ENCODE data around the gene IL1R2. TPM values are rescaled to one million over a fixed set of nuclear protein-coding genes. Genes with fewer than 3 reads are reported as not detected.

Gene IL1R2, protein sequence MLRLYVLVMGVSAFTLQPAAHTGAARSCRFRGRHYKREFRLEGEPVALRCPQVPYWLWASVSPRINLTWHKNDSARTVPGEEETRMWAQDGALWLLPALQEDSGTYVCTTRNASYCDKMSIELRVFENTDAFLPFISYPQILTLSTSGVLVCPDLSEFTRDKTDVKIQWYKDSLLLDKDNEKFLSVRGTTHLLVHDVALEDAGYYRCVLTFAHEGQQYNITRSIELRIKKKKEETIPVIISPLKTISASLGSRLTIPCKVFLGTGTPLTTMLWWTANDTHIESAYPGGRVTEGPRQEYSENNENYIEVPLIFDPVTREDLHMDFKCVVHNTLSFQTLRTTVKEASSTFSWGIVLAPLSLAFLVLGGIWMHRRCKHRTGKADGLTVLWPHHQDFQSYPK
- 10 to 100 TPM in 4 of 6 experiments, 1 to 10 TPM in 2; 5.5 to 22.8 (median 12.3) TPM for total RNA-seq
- long read RNA-seq, partial matches to known transcripts, result 1 of 1 reads
- long read RNA-seq, other reads (novel, unspliced or antisense), result 0 of 1 reads

- Histone ChIP-seq H3K27me3 (no peaks in the 10 kb centered on the region), H3K4me3 (no peak within 1 kb of the TSS), H3K36me3 (no peaks in the 10 kb centered on the region), H3K9me3 (no peaks in the 10 kb centered on the region), H3K27ac (no peak within 1 kb of the TSS), H3K4me1 (peaks cover 0 to 7% (median 2%) of the 10 kb centered on the region in 4 donors)
- WGBS (ENCODE audit: insufficient coverage, low coverage, low lambda C conversion rate, missing lambda C conversion rate), result 46% methylated on average over 8 of the region's 8 CpGs
- ATAC-seq (peak; percentile 26 to 54 (median 49)), DNase-seq (peak in 2 of 3 donors; percentile 56 to 71)
- intact Hi-C loops (cut with DNase I), result no loop called here
- TF ChIP-seq, protein P1, sequence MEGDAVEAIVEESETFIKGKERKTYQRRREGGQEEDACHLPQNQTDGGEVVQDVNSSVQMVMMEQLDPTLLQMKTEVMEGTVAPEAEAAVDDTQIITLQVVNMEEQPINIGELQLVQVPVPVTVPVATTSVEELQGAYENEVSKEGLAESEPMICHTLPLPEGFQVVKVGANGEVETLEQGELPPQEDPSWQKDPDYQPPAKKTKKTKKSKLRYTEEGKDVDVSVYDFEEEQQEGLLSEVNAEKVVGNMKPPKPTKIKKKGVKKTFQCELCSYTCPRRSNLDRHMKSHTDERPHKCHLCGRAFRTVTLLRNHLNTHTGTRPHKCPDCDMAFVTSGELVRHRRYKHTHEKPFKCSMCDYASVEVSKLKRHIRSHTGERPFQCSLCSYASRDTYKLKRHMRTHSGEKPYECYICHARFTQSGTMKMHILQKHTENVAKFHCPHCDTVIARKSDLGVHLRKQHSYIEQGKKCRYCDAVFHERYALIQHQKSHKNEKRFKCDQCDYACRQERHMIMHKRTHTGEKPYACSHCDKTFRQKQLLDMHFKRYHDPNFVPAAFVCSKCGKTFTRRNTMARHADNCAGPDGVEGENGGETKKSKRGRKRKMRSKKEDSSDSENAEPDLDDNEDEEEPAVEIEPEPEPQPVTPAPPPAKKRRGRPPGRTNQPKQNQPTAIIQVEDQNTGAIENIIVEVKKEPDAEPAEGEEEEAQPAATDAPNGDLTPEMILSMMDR (IDR thresholded peaks at IDR 0.05), result no peak
- peak; percentile 42 for TF ChIP-seq POLR2A (IDR thresholded peaks at IDR 0.05)
These were observed at the start of gene IL1R2 for GRCh38 chr2:101991721-101992145. Gene IL1R2, plus strand, starts transcription at chr2:101991960. Its CDS starts 16,616 bp downstream, at chr2:102008576.

GRCh38 chr2:101942851-101943250 is 48.9 kb upstream of the IL1R2 start:
- intact Hi-C loops (cut with DNase I), result no loop called here
- H3K27ac ChIP-seq, result no peak overlapping the region
- TF ChIP-seq, protein P1 (IDR thresholded peaks at IDR 0.05), result no peak
- no peak for TF ChIP-seq POLR2A (IDR thresholded peaks at IDR 0.05)
- no peaks in the 10 kb centered on the region for H3K4me1 ChIP-seq
- no peak overlapping the region for H3K4me3 ChIP-seq
- 66% methylated on average over 3 of the region's 3 CpGs for WGBS (ENCODE audit: insufficient coverage, low coverage, low lambda C conversion rate, missing lambda C conversion rate)
- no peak for DNase-seq
- no peaks in the 10 kb centered on the region for H3K9me3 ChIP-seq
- H3K36me3 ChIP-seq, result no peaks in the 10 kb centered on the region
- ATAC-seq, result no peak
- H3K27me3 ChIP-seq, result no peaks in the 10 kb centered on the region

DNA sequence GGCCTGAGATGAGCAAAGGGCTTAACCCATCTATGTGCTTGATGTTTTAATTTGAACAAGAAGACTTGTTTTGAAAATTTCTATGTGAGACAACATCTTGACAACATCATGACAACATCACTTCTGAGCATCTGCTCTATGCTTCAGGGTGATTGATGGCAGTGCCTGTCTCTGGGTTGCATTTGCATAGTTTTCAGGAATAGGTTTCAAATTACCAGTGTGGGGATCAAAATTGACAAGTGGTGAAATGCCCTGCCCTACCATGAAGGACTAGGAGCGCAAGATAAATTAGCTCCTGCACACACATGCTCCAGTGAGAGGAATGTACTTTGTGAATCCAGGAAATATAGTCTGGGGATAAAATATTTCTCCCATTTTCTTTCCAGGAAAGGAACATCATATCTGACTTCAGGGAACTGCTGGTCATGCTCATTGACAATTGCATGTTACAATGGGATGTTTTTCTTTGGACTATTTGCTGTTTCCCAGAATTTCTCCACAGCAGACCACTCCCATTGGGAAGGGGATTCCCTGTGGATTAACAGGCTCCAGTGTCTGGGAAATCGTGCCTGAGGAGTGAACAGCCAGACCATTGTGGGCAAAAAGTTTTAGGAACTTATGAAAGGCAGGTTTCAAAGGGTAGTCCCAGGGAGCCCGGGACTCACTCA is 45.3 kb upstream of the IL1R2 start:
- no peak for ATAC-seq
- no peaks in the 10 kb centered on the region for H3K27me3 ChIP-seq
- H3K27ac ChIP-seq, result no peak overlapping the region
- no peaks in the 10 kb centered on the region for H3K9me3 ChIP-seq
- H3K4me1 ChIP-seq, result no peaks in the 10 kb centered on the region
- 75% methylated on average over 3 of the region's 3 CpGs for WGBS (ENCODE audit: insufficient coverage, low coverage, low lambda C conversion rate, missing lambda C conversion rate)
- TF ChIP-seq, protein P1 (IDR thresholded peaks at IDR 0.05), result no peak
- TF ChIP-seq POLR2A (IDR thresholded peaks at IDR 0.05), result no peak
- no peak for DNase-seq
- H3K4me3 ChIP-seq, result no peak overlapping the region
- no peaks in the 10 kb centered on the region for H3K36me3 ChIP-seq
- intact Hi-C loops (cut with DNase I), result no loop called here

DNA sequence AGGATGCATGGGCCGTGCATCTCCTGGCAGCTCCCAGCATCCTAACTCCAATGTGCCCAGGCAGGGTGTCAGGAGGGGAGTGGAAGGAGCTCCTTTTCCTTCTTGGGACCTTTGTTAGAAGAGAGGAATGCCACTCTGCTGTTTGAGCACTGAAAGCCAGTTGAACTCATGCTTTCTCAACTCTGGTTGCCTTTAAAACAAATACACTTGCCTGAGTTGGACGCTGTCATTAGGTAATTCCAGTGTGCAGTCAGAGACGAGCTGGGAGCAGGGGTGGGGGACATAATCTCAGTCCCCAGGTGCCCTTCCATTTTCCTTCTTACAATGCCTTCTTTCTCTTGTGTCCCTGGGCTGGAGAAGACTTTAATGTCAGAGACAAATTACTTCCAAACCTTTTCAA is 44.4 kb upstream of the IL1R2 start:
- H3K4me1 ChIP-seq, result no peaks in the 10 kb centered on the region
- no peaks in the 10 kb centered on the region for H3K36me3 ChIP-seq
- ATAC-seq (peak; percentile 36 to 97 (median 66)), DNase-seq (no peak)
- intact Hi-C loops (cut with DNase I), result no loop called here
- no peaks in the 10 kb centered on the region for H3K9me3 ChIP-seq
- no peak overlapping the region for H3K4me3 ChIP-seq
- H3K27ac ChIP-seq, result no peak overlapping the region
- WGBS (ENCODE audit: insufficient coverage, low coverage, low lambda C conversion rate, missing lambda C conversion rate), result 19% methylated on average over 2 of the region's 3 CpGs
- TF ChIP-seq POLR2A (IDR thresholded peaks at IDR 0.05), result no peak
- TF ChIP-seq, protein P1 (IDR thresholded peaks at IDR 0.05), result no peak
- H3K27me3 ChIP-seq, result no peaks in the 10 kb centered on the region

Data from right lobe of liver (tissue), 6 donors.